Neural progenitor cell (in vitro differentiated cells): Measurements from ENCODE around the gene GINM1.

ENCODE experiments used
- CTCF ChIP-seq: fragments of 200-600 bp; sonication (generic); IDR thresholded peaks from 2 replicates; pipeline ENCODE4 v1.5.1; 2017; ENCODE audit warnings: antibody characterized with exemption, mild to moderate bottlenecking
- EZH2 ChIP-seq: fragments of 200-600 bp; sonication (generic); IDR thresholded peaks from 2 replicates; pipeline ENCODE4 v1.6.1; 2017; ENCODE audit warnings: antibody characterized with exemption, mild to moderate bottlenecking, moderate library complexity
- EZH2phosphoT487 ChIP-seq: fragments of 200-600 bp; sonication (generic); IDR thresholded peaks from 2 replicates; pipeline ENCODE4 v1.6.1; 2017; ENCODE audit warnings: antibody characterized with exemption

GRCh38 chr6:149565527-149566409 lies at the start of gene GINM1:
- peak; percentile 70 for TF ChIP-seq CTCF
- no peak for TF ChIP-seq EZH2phosphoT487
- TF ChIP-seq EZH2, result no peak
